NCI-H1105 (cell line): ENCODE results near the gene HLA-DOB.

Experiments used
- DNase-seq: peaks from one replicate; lab custom pipeline; 2025; lab: John Stamatoyannopoulos, UW

HLA-DOB gene

GRCh38 chr6:32816746-32817204 is at the start of gene HLA-DOB:
Gene HLA-DOB (minus strand): TSS chr6:32817002. CDS start chr6:32816951, 51 bp downstream.
- no peak for DNase-seq

GRCh38 chr6:32865724-32866443 is 49.1 kb upstream of the HLA-DOB start:
- DNase-seq = no peak

- DNase-seq = no peak
These were observed 45.9 kb upstream of the HLA-DOB start for GRCh38 chr6:32862725-32863124.

GRCh38 chr6:32860674-32861073 is 43.9 kb upstream of the HLA-DOB start:
- no peak for DNase-seq

GRCh38 chr6:32858194-32858593 is 41.4 kb upstream of the HLA-DOB start:
- no peak for DNase-seq

- no peak for DNase-seq
These were observed 40.5 kb upstream of the HLA-DOB start for GRCh38 chr6:32857156-32857891.

GRCh38 chr6:32855467-32856174 is 38.8 kb upstream of the HLA-DOB start:
- DNase-seq = no peak

- DNase-seq = no peak
These were observed 37.8 kb upstream of the HLA-DOB start for GRCh38 chr6:32854376-32855178.

GRCh38 chr6:32853541-32854375 is 37.0 kb upstream of the HLA-DOB start, which contains the start of the genes PSMB9 and TAP1:
Gene PSMB9 (plus strand): TSS chr6:32854192. CDS start chr6:32854230, 38 bp downstream.
Gene TAP1 (minus strand): TSS chr6:32853704. CDS start chr6:32853636, 68 bp downstream.
- DNase-seq = peak; percentile 80

GRCh38 chr6:32852844-32853540 is 36.2 kb upstream of the HLA-DOB start:
- no peak for DNase-seq

GRCh38 chr6:32852018-32852843 is 35.4 kb upstream of the HLA-DOB start:
- no peak for DNase-seq

GRCh38 chr6:32851025-32851424 is 34.2 kb upstream of the HLA-DOB start:
- DNase-seq = no peak

GRCh38 chr6:32849126-32849525 is 32.3 kb upstream of the HLA-DOB start:
- DNase-seq = no peak

- DNase-seq = no peak
These were observed 31.0 kb upstream of the HLA-DOB start for GRCh38 chr6:32847795-32848194.

GRCh38 chr6:32847004-32847403 is 30.2 kb upstream of the HLA-DOB start:
- DNase-seq = no peak

GRCh38 chr6:32845384-32845884 is 28.6 kb upstream of the HLA-DOB start:
- DNase-seq = no peak

- DNase-seq = no peak
These were observed 28.1 kb upstream of the HLA-DOB start for GRCh38 chr6:32844839-32845383.

GRCh38 chr6:32843979-32844838 is 27.4 kb upstream of the HLA-DOB start, which contains the start of gene PSMB8:
Gene PSMB8 (minus strand): TSS chr6:32844047. CDS start chr6:32843996, 51 bp downstream.
- peak; percentile 97 for DNase-seq
